B cell (primary cell): ENCODE results near the gene NELFA.

Experiments used
- EZH2 ChIP-seq: IDR thresholded peaks from 2 replicates; pipeline ENCODE4 v1.6.1; 2012; ENCODE audit warnings: borderline replicate concordance, low read depth, mild to moderate bottlenecking, moderate library complexity, low read length; ENCODE audit not compliant: insufficient read depth, poor library complexity, severe bottlenecking
- TF ChIP-seq, protein P1 (sequence below): fragments of 200-600 bp; IDR thresholded peaks from one replicate; pipeline ENCODE4 v1.8.0; 2022; ENCODE audit warnings: antibody characterized with exemption, mild to moderate bottlenecking

DNA sequence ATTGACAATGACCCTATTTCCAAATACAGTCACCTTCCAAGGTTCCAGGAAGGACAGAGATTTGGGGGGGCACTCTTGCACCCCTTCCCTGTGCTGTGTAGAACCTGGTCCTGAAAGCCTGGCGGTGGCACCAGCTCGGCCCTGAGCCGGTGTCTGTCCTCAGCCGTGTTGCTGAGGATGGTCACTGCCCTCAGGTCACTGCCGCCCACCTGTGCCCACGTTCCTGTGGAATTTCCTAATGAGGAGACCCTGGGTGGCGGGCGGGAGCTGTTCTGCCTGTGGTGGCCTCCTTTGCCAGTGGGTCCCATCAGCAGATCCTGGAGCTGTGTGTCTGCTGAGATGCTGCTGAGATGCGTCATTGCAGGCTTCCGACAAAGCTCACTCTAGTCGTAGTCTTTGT lies 32.9 kb downstream of the NELFA start:
- no peak for TF ChIP-seq EZH2
- TF ChIP-seq, protein P1, sequence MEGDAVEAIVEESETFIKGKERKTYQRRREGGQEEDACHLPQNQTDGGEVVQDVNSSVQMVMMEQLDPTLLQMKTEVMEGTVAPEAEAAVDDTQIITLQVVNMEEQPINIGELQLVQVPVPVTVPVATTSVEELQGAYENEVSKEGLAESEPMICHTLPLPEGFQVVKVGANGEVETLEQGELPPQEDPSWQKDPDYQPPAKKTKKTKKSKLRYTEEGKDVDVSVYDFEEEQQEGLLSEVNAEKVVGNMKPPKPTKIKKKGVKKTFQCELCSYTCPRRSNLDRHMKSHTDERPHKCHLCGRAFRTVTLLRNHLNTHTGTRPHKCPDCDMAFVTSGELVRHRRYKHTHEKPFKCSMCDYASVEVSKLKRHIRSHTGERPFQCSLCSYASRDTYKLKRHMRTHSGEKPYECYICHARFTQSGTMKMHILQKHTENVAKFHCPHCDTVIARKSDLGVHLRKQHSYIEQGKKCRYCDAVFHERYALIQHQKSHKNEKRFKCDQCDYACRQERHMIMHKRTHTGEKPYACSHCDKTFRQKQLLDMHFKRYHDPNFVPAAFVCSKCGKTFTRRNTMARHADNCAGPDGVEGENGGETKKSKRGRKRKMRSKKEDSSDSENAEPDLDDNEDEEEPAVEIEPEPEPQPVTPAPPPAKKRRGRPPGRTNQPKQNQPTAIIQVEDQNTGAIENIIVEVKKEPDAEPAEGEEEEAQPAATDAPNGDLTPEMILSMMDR, result no peak
